T-cell (primary cell): ENCODE results near the gene SLC16A8. TPM values are rescaled to one million over a fixed set of nuclear protein-coding genes. Genes with fewer than 3 reads are reported as not detected.

Experiments used
- ATAC-seq, 4 experiments: fragments of 200-7000 bp in 3 of 4; fragments of 150-1000 bp in 1 of 4; cut with Tn5 transposase; replicated peaks in 1 of 4; 1 replicate in 3 of 4; 2 replicates in 1 of 4; pipeline ENCODE4 v1.10.0; 2021; ENCODE audit warnings: moderate library complexity in 3 of 4, mild to moderate bottlenecking in 2 of 4, moderate number of reproducible peaks in 1 of 4
- CTCF ChIA-PET, 2 donors: fragments of 300-600 bp; sonication (Branson Sonifier 250); formaldehyde crosslinking; loops; one replicate each; lab custom pipeline; 2022; ENCODE audit warnings: antibody characterized with exemption in 2 of 2; lab: Charles Lee
- POLR2A ChIA-PET, 2 donors: fragments of 300-600 bp; sonication (Branson Sonifier 250); formaldehyde crosslinking; loops; one replicate each; lab custom pipeline; 2022; ENCODE audit warnings: antibody characterized with exemption in 2 of 2; lab: Charles Lee
- DNase-seq, 35 experiments: peaks; one replicate each; pipeline versions ENCODE4 v3.0.0 to v3.0.0-alpha.2; 2013 to 2023
- H3K27ac ChIP-seq: one replicate; pipeline ENCODE4 v1.5.1; 2013; ENCODE audit warnings: low read length
- H3K27me3 ChIP-seq, 2 experiments: replicated peaks in 1 of 2; 1 replicate in 1 of 2; 2 replicates in 1 of 2; pipeline versions ENCODE4 v1.6.1 to v1.7.0; 2013; ENCODE audit warnings: low read length in 1 of 2, mixed read lengths in 1 of 2; ENCODE audit not compliant: control insufficient read depth in 2 of 2, insufficient read depth in 2 of 2; ENCODE audit errors: extremely low read depth in 1 of 2
- H3K36me3 ChIP-seq, 2 donors: 1 replicate in 1 of 2; 2 replicates in 1 of 2; pipeline versions ENCODE4 v1.6.1 to v1.7.0; 2013; ENCODE audit warnings: low read length in 1 of 2; ENCODE audit not compliant: control insufficient read depth in 2 of 2, insufficient read depth in 1 of 2; ENCODE audit errors: extremely low read depth in 1 of 2
- H3K4me1 ChIP-seq, 2 experiments: 1 replicate in 1 of 2; 2 replicates in 1 of 2; pipeline versions ENCODE4 v1.6.1 to v1.7.0; 2013; ENCODE audit warnings: low read length in 2 of 2, mixed read lengths in 1 of 2; ENCODE audit not compliant: insufficient read depth in 2 of 2, control insufficient read depth in 1 of 2; ENCODE audit errors: extremely low read depth in 1 of 2
- H3K4me3 ChIP-seq, 2 donors: 1 replicate in 1 of 2; 2 replicates in 1 of 2; pipeline versions ENCODE4 v1.5.1 to v1.7.0; 2013; ENCODE audit warnings: mild to moderate bottlenecking in 2 of 2, low read length in 1 of 2, moderate library complexity in 1 of 2; ENCODE audit not compliant: control insufficient read depth in 1 of 2; ENCODE audit errors: extremely low read depth in 1 of 2
- H3K9me3 ChIP-seq: 2 replicates; pipeline ENCODE4 v1.7.0; 2013
- H3K27ac Mint-ChIP-seq, 2 donors: one replicate each; pipeline ENCODE4 v1.8.0; 2020 to 2021; ENCODE audit warnings: mild to moderate bottlenecking in 2 of 2, mixed read lengths in 2 of 2
- H3K27me3 Mint-ChIP-seq, 2 donors: one replicate each; pipeline ENCODE4 v1.8.0; 2021 to 2022; ENCODE audit warnings: mixed read lengths in 2 of 2
- H3K36me3 Mint-ChIP-seq: one replicate; pipeline ENCODE4 v1.8.0; 2021; ENCODE audit warnings: mixed read lengths
- H3K4me1 Mint-ChIP-seq, 3 donors: one replicate each; pipeline ENCODE4 v1.8.0; 2020 to 2022; ENCODE audit warnings: mixed read lengths in 3 of 3, mild to moderate bottlenecking in 1 of 3
- H3K4me3 Mint-ChIP-seq, 3 donors: one replicate each; pipeline ENCODE4 v1.8.0; 2020 to 2022; ENCODE audit warnings: mild to moderate bottlenecking in 3 of 3, mixed read lengths in 3 of 3, moderate library complexity in 3 of 3
- H3K9me3 Mint-ChIP-seq, 3 donors: one replicate each; pipeline ENCODE4 v1.8.0; 2020 to 2022; ENCODE audit warnings: mixed read lengths in 3 of 3
- WGBS: methylation state at CpG from one replicate; pipeline ENCODE4 v1.1.5; 2013; ENCODE audit warnings: missing lambda C conversion rate; ENCODE audit not compliant: insufficient coverage; 5-methylcytosine and 5-hydroxymethylcytosine counted together
- total RNA-seq, 35 experiments: library from RNA in 6 of 35; stranded (reverse) in 6 of 35; fragments of 120-200 nt in 1 of 35; gene quantifications; one replicate each; pipeline versions ENCODE4 v1.2.1 to v1.2.4 and lab custom pipeline; 2013 to 2026

Gene SLC16A8
- total RNA-seq, 5 donors from 2014 or later (not counting 1 experiment from before 2014, with no cell fraction given), result 0.19 TPM; not detected in 4

DNA sequence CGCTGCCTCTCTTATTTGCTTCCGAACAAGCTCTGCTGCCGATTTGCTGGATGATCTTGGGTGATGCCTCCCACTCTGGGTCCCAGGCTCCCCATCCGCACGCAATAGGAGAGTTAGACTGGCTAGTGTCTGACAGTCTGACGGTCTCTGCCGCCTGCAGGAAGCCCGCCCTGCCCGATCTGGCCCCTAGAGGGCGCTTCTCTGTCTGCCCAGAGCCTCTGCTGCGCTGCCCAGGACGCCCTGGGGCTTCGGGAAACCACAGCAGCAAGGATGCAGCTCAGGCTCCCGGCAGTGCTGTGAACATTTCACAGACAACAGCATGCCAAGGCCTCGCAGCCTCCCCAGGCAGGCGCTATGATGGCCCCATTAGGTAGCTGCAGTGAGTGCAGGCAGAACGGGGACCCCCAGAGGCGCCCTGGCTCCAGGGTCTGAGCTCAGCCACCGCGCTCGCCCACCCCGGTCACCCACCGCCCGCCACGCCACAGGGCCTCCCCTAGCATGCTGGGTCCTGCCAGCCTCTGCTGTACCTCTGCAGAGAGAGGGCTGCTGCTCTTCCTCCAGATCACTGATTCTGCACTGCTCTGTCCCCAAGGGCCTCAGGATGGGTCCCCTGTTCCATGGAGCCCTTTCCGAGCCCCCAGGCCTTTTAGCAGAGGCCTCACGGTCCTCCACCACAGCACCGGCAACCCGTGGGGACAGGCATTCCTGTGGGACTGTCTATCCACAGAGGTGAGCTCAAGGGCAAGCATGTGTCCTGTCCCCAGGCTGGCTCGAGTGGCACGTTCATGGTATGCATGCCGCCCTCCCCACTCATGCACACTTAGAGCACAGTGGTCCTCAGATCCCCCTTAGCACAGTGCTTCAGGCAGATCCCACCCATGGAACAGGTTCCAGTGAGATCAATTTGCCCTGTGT is 30.8 kb upstream of the SLC16A8 start:
- no peaks in the 10 kb centered on the region for H3K27me3 ChIP-seq
- H3K36me3 ChIP-seq, result peaks cover 7 to 17% of the 10 kb centered on the region in 2 donors
- peaks cover 0 to 8% of the 10 kb centered on the region in 2 experiments for H3K4me1 ChIP-seq
- Mint-ChIP-seq H3K4me1 (peaks cover 3 to 6% (median 5%) of the 10 kb centered on the region in 3 donors), H3K27me3 (no peaks in the 10 kb centered on the region), H3K9me3 (no peaks in the 10 kb centered on the region), H3K36me3 (peaks cover 14% of the 10 kb centered on the region), H3K27ac (no peak overlapping the region), H3K4me3 (no peak overlapping the region)
- 65% methylated on average over 31 of the region's 32 CpGs for WGBS
- ChIA-PET CTCF (interaction anchor here in 1 of 2 donors (0.5 to 0.7 kb wide), 5 partner anchors 31 to 241 kb away, joined by 3 to 10 read pairs (median 3); partner anchors contain the start of gene SLC16A8), POLR2A (interaction anchor here (0.6 kb wide), 2 partner anchors 93 to 334 kb away, joined by 5 to 12 read pairs; no protein-coding TSS in a partner anchor)
- DNase-seq (peak; percentile 37 to 81 (median 68)), ATAC-seq (peak; percentile 80 to 91 (median 82))
- H3K4me3 ChIP-seq, result no peak overlapping the region
- H3K9me3 ChIP-seq, result no peaks in the 10 kb centered on the region
- no peak overlapping the region for H3K27ac ChIP-seq

DNA sequence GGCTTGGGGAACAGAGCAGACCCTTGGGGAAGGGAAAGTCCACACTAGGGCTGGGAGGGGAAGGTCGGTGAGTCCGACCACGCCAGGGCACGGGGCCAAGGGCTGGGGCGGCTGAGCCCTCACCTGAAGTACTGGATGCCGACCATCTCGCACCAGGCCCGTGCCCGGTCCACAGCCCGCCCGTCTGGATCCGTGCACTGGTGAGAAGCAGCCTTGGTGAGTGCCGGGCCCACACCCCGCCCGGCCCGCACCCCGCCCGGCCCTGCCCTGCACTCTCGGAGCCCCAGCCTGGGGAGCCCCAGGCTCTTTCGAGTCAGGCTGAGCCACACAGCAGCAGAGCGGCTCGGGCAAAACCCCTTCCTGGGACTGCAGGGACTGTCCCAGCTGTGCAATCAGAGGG is 28.4 kb upstream of the SLC16A8 start:
- 97% methylated on average over 20 of the region's 22 CpGs for WGBS
- Mint-ChIP-seq H3K27ac (no peak overlapping the region), H3K27me3 (no peaks in the 10 kb centered on the region), H3K4me3 (no peak overlapping the region), H3K9me3 (no peaks in the 10 kb centered on the region), H3K4me1 (peaks cover 3 to 6% (median 5%) of the 10 kb centered on the region in 3 donors), H3K36me3 (peaks cover 13% of the 10 kb centered on the region)
- no peaks in the 10 kb centered on the region for H3K27me3 ChIP-seq
- H3K4me1 ChIP-seq, result peaks cover 0 to 8% of the 10 kb centered on the region in 2 experiments
- ChIA-PET POLR2A (no interaction called here), CTCF (interaction anchor here in 1 of 2 donors (0.6 to 0.7 kb wide), 2 partner anchors 105 to 107 kb away, joined by 3 to 4 read pairs; no protein-coding TSS in a partner anchor)
- ATAC-seq, result no peak
- peaks cover 3 to 17% of the 10 kb centered on the region in 2 donors for H3K36me3 ChIP-seq
- no peak overlapping the region for H3K4me3 ChIP-seq
- H3K9me3 ChIP-seq, result no peaks in the 10 kb centered on the region
- DNase-seq, result no peak
- H3K27ac ChIP-seq, result no peak overlapping the region

DNA sequence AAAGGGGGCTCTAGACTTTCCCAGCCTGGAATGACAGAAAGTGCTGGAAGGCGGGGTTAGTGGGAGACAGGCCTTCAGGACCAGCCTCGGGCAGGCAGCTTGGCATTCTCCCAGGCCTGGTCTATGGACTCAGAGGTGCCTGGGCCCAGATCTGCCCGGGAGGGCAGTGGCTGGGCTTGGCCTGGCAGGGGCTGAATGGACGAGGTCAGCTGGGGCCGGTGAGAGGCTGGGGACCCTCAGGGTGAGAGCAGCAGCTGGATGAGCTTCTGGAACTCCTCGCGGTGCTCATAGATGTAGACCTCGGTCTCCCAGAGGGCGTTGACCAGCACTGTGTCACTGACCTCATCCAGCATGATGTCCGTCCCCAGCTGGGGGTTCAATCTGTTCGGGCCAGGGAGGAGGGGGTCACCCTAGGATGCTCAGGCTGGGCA is 28.0 kb upstream of the SLC16A8 start:
- DNase-seq, result no peak

DNA sequence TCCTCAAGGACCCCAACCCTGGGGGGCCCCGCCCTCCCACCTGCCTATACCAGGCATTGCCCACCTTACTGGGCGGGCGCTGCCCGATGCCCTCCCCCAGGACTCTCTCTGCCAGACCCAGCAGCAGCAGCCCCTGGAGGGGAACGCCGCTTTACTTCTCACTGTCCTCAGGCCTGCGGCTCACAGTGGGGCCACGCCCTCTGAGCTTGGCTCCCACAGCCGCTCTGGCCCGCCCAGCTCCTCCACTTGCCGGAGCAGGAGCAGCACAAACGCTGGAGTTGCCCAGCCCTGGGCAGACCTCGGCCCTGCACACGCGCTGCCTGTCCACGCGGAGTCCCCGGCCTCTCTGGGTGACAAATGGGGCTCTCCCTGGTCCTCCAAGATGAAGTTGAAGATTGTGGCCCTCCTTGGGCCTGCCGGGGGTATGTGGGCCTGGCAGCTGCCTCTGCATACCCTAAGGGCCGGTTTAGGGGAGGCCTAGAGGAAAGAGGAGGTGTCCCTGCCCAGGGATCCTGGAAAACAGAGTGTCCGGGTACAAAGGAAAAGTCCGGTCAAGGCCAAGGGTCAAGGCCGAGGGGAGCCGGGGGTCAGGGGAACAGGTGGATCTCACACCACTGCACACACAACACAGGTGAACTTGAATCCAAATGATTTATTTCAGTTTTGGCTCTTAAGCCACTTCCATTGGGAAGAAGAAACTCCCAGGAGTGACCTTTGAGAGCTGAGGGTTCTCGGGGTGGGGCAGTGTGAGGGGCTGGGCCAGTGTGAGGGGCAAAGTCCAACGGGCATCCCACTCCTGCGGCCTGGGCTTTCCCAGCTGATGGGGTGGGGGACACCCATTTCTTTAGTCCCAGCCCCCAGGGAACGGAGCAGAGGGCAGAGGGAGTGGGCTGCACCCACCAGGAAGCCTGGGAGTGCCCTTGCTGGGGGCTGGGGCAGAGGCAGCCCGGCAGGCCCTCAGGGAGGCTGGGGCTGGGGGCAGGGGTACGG is 27.2 kb upstream of the SLC16A8 start:
- Mint-ChIP-seq H3K27ac (no peak overlapping the region), H3K9me3 (no peaks in the 10 kb centered on the region), H3K4me3 (no peak overlapping the region), H3K4me1 (peaks cover 3 to 6% (median 5%) of the 10 kb centered on the region in 3 donors), H3K27me3 (no peaks in the 10 kb centered on the region), H3K36me3 (peaks cover 13% of the 10 kb centered on the region)
- Histone ChIP-seq H3K4me3 (no peak overlapping the region), H3K4me1 (peaks cover 0 to 8% of the 10 kb centered on the region in 2 experiments), H3K36me3 (peaks cover 3 to 17% of the 10 kb centered on the region in 2 donors), H3K27me3 (no peaks in the 10 kb centered on the region), H3K27ac (no peak overlapping the region), H3K9me3 (no peaks in the 10 kb centered on the region)
- POLR2A ChIA-PET, result interaction anchor here in 1 of 2 donors (0.6 kb wide), 1 partner anchor 118 kb away, joined by 3 read pairs; no protein-coding TSS in a partner anchor
- WGBS, result 93% methylated on average over 27 of the region's 30 CpGs
- CTCF ChIA-PET, result no interaction called here
- ATAC-seq, result no peak
- no peak for DNase-seq

More for the DNA sequence above, 28.0 kb upstream of the SLC16A8 start:
- Mint-ChIP-seq H3K4me3 (no peak overlapping the region), H3K36me3 (peaks cover 13% of the 10 kb centered on the region), H3K27ac (no peak overlapping the region), H3K9me3 (no peaks in the 10 kb centered on the region), H3K27me3 (no peaks in the 10 kb centered on the region), H3K4me1 (peaks cover 3 to 6% (median 5%) of the 10 kb centered on the region in 3 donors)
- ChIA-PET CTCF (interaction anchor here in 1 of 2 donors (0.6 kb wide), 1 partner anchor 107 kb away, joined by 4 read pairs; no protein-coding TSS in a partner anchor), POLR2A (no interaction called here)
- WGBS, result 94% methylated on average over 11 of the region's 11 CpGs
- no peaks in the 10 kb centered on the region for H3K9me3 ChIP-seq
- peaks cover 3 to 17% of the 10 kb centered on the region in 2 donors for H3K36me3 ChIP-seq
- H3K4me1 ChIP-seq, result peaks cover 0 to 8% of the 10 kb centered on the region in 2 experiments
- no peak overlapping the region for H3K27ac ChIP-seq
- ATAC-seq, result no peak
- H3K4me3 ChIP-seq, result no peak overlapping the region
- no peaks in the 10 kb centered on the region for H3K27me3 ChIP-seq

DNA sequence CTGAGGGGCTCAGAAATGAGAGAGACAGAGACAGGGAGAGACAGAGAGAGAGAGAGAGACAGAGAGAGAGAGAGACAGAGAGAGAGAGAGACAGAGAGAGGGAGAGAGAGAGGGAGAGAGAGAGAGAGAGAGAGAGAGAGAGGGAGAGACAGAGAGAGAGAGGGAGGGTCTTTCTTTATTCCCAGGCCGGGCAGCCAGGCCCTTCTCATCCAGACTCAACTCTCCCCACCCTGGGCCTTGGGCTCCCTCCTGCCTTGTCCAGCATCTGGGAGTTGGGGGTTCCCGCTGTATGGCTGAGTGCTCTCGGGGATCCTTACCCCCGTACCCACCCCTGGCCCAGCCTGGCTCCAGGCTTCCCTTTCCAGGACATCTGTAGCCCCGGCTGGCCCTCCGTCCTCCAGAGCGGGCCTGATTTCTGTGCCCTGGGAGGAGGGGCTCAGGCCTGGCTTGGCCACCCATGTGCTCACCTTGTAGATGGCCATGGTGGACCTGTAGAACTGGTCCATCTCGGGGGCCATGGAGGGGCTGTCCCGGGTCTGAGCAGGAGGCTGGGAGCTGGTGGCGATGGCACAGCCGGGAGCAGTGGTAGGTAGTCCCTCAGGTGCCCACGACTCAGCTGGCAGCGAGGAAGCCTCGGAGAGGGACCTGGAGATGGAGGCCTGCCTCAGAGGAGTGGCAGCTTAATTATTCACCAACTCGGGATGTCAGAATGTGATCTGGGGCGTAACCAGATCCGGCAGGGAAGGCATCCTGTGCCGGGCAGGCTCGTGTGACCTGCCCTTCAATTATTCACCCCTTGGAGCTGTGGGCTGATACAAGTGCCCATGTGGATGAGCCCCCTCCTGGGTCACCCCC is 26.3 kb upstream of the SLC16A8 start, which contains the start of gene BAIAP2L2:
BAIAP2L2 (minus strand) TSS at position 677 of the 855 bp plus-strand sequence; CDS start at position 518, 159 bp downstream.
- no peaks in the 10 kb centered on the region for H3K27me3 Mint-ChIP-seq
- H3K4me3 ChIP-seq, result no peak within 1 kb of the TSS
- H3K27ac ChIP-seq, result no peak within 1 kb of the TSS
- ATAC-seq (no peak), DNase-seq (no peak)
- H3K36me3 ChIP-seq, result peaks cover 3 to 14% of the 10 kb centered on the region in 2 donors
- H3K9me3 Mint-ChIP-seq, result no peaks in the 10 kb centered on the region
- no peaks in the 10 kb centered on the region for H3K27me3 ChIP-seq
- POLR2A ChIA-PET, result no interaction called here
- no peaks in the 10 kb centered on the region for H3K9me3 ChIP-seq
- CTCF ChIA-PET, result no interaction called here
- H3K36me3 Mint-ChIP-seq, result peaks cover 10% of the 10 kb centered on the region
- 92% methylated on average over 14 of the region's 19 CpGs for WGBS
- peaks cover 0 to 9% of the 10 kb centered on the region in 2 experiments for H3K4me1 ChIP-seq
- peaks cover 5 to 8% (median 6%) of the 10 kb centered on the region in 3 donors for H3K4me1 Mint-ChIP-seq
- H3K4me3 Mint-ChIP-seq, result no peak within 1 kb of the TSS
- H3K27ac Mint-ChIP-seq, result peak within 1 kb of the TSS; percentile 64 to 71
